GM18873 (cell line): ENCODE data around the gene CAB39L.
"Not testable (repeated sequence)": the region's sequence is repeated elsewhere in the genome, so short reads cannot be mapped to it uniquely, and the experiment has no call there.

ENCODE experiments used
- ATAC-seq: cut with Tn5 transposase; IDR thresholded peaks from one replicate; pipeline ENCODE4 v1.9.1; 2021; ENCODE audit warnings: mild to moderate bottlenecking, moderate library complexity, moderate number of reproducible peaks; ENCODE audit not compliant: unreplicated experiment, low FRiP score

CAB39L gene

GRCh38 chr13:49298416-49298815 is 145.4 kb downstream of the CAB39L start:
- ATAC-seq, result no peak

- no peak for ATAC-seq
Observed at GRCh38 chr13:49297338-49297737, 146.5 kb downstream of the CAB39L start.

- no peak for ATAC-seq
Observed at GRCh38 chr13:49296659-49297058, 147.2 kb downstream of the CAB39L start.

GRCh38 chr13:49295244-49295643 is 148.6 kb downstream of the CAB39L start:
- ATAC-seq, result no peak

- ATAC-seq, result not testable (repeated sequence)
Observed at GRCh38 chr13:49294723-49295122, 149.1 kb downstream of the CAB39L start.

GRCh38 chr13:49292742-49293486 is 150.9 kb downstream of the CAB39L start:
- ATAC-seq, result no peak

GRCh38 chr13:49288458-49288857 is 155.4 kb downstream of the CAB39L start:
- no peak for ATAC-seq

GRCh38 chr13:49287995-49288394 is 155.9 kb downstream of the CAB39L start:
- ATAC-seq, result no peak

GRCh38 chr13:49279885-49280284 is 164.0 kb downstream of the CAB39L start:
- no peak for ATAC-seq

GRCh38 chr13:49279112-49279511 is 164.8 kb downstream of the CAB39L start:
- ATAC-seq, result no peak

GRCh38 chr13:49278211-49278610 is 165.7 kb downstream of the CAB39L start:
- ATAC-seq, result no peak

- no peak for ATAC-seq
Observed at GRCh38 chr13:49272296-49272695, 171.6 kb downstream of the CAB39L start.

GRCh38 chr13:49271264-49271663 is 172.6 kb downstream of the CAB39L start:
- ATAC-seq, result no peak

GRCh38 chr13:49265822-49266221 is 178.0 kb downstream of the CAB39L start:
- ATAC-seq, result no peak

- ATAC-seq, result no peak
Observed at GRCh38 chr13:49262634-49263033, 181.2 kb downstream of the CAB39L start.

- ATAC-seq, result no peak
Observed at GRCh38 chr13:49259586-49259985, 184.3 kb downstream of the CAB39L start.
